DMS 273 treated with DMSO at 0.1 percent for 48 hours (cell line): ENCODE measurements around the gene MMP24.
"Not testable (repeated sequence)": the region's sequence is repeated elsewhere in the genome, so short reads cannot be mapped to it uniquely, and the experiment has no call there.

ENCODE experiments used
- DNase-seq: peaks from one replicate; lab custom pipeline; 2025; lab: John Stamatoyannopoulos, UW

MMP24 gene

DNA sequence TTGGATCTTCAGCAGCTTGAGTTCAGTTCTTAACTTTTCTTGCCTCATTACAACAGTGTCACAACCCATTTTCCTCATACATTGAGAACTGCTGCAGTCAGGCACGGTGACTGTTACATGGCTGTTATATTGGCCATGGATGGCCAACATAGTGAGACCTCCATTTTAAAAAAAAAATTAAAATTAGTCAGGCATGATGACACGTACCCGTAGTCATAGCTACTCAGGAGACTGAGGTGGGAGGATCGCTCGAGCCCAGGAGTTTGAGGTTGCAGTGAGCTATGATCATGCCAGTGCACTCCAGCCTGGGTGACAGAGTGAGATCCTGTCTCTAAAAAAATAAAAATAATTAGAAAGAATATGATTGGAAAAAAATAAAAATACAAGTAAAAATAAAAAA, 9.9 kb upstream of the MMP24 start:
- DNase-seq = no peak

GRCh38 chr20:35223941-35224340, 2.5 kb upstream of the MMP24 start:
- no peak for DNase-seq

- DNase-seq = no peak
Measured at GRCh38 chr20:35224536-35224935, 2.0 kb upstream of the MMP24 start.

GRCh38 chr20:35225319-35226125, 968 bp upstream of the MMP24 start:
- DNase-seq = no peak

DNA sequence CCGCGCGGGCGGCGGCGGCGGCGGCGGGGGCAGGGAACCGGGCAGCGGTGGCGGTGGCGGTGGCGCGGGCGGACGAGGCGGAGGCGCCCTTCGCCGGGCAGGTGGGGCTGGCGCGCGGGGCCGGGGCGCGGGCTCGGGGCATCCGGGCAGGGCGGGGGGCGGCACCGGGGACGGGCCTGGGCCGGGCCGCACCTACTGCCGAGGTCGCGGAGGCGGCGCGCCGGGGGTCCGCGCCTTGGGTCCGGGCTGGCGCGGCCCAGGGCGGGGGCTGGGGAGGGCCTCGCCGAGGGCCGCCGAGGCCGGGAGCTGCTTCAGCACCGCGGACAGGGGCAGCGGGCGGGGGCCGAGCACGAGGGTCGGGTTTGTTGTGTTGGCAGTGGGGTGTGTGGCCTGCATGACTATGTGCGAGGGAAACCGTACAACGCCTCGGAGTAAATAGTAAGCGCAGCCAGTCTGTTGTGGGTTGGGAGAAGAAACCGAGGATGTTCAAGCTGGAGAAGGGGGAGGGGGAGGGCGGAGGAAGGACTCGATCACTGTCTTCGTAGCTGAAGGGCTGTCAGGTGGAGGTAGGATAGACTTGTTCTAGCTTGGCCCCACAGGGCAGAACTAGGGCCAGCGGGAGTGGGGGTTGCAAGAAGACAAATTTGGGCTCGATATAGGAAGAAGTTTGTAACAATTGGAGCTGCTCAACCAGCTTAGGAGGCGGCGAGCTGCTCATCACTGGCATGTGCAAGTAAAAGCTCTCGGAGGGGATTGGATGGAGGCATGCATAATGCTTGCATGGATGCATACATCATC, 593 bp downstream of the MMP24 start:
- DNase-seq = no peak

DNA sequence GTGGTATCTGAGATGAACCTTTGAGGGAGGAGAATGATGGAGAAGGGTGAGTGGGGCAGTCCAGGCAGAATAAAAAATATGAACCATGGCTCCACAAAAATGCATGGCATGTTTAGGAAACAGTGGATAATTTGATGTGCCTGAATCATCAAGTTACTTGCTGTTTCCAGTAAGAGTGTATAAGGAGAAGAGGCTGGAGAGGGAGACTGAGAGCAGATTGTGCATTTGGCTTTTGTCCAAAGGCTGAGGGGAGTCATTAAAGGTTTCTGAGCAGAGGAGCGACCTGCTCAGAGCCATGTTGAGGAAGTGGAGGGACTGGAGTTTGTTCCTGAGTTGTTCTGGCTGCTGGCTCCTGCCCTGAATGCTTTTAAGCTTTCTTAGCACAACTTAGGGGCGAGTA, 6.1 kb downstream of the MMP24 start:
- DNase-seq = peak; percentile 64

- DNase-seq = no peak
Measured at GRCh38 chr20:35235881-35236280, 9.4 kb downstream of the MMP24 start.

- no peak for DNase-seq
Measured at GRCh38 chr20:35237486-35237885, 11.0 kb downstream of the MMP24 start.

DNA sequence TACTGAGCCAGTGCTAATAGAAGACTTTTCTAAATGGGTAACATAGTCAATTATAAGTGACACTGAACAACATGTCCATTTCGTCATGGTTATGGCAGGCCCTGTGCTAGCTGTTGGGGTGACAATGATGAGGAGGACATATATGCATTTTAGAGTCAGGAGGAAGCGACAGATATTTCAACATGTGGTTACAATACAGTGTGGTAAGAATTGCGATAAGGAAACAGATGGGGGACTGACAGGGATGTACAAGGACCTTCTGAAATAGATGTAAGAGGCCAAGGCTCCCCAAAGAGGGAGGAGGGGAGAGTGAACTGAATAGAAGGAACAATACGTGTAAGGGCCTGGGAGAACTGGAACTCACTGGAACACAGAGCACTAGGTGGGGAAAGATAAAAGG, 11.7 kb downstream of the MMP24 start:
- no peak for DNase-seq

DNA sequence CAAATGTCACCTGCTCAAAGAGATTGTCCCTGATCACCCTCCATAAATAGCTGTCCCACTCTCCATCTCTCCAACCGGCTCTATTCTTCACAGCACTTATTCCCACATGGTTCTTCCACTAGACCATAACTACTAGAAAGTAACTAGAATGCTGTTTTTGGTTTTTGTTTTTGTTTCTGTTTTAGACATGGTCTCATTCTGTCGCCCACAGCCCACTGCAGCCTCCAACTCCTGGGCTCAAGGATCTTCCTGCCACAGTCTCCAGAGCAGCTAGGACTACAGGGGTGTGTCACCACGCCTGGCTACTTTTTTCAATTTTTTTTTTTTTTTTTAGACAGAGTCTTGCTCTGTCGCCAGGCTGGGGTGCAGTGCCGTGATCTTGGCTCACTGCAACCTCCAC, 12.2 kb downstream of the MMP24 start:
- no peak for DNase-seq

GRCh38 chr20:35240083-35240810, 13.8 kb downstream of the MMP24 start:
- no peak for DNase-seq

DNA sequence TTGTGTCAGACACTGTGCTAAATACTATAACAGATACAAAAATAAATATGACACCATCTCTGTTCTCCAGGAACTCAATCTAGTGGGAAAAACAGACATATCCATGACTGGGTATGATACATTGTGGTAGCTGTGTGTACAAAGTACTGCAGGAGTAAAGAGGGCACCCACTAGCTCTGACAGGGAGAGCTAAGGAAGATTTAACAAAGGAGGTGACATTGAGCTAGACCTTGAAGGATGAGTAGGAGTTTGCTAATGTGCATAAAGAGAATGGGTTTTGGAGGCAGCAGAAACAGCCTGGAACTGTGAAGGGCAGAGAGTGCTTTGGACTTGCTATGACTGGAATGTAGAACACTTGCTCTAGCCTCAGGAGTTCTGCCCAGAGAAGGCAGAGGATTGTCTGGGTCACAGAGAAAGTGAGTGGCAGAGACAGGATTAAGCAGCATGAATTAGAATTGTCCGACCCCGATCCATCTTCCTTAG, 14.4 kb downstream of the MMP24 start:
- no peak for DNase-seq

- no peak for DNase-seq
Measured at GRCh38 chr20:35243317-35243716, 16.8 kb downstream of the MMP24 start.

- DNase-seq = no peak
Measured at GRCh38 chr20:35243986-35244385, 17.5 kb downstream of the MMP24 start.

- no peak for DNase-seq
Measured at GRCh38 chr20:35246723-35247122, 20.2 kb downstream of the MMP24 start.

- DNase-seq = no peak
Measured at GRCh38 chr20:35248641-35249475, 22.4 kb downstream of the MMP24 start.

- no peak for DNase-seq
Measured at GRCh38 chr20:35251613-35251940, 25.1 kb downstream of the MMP24 start.

DNA sequence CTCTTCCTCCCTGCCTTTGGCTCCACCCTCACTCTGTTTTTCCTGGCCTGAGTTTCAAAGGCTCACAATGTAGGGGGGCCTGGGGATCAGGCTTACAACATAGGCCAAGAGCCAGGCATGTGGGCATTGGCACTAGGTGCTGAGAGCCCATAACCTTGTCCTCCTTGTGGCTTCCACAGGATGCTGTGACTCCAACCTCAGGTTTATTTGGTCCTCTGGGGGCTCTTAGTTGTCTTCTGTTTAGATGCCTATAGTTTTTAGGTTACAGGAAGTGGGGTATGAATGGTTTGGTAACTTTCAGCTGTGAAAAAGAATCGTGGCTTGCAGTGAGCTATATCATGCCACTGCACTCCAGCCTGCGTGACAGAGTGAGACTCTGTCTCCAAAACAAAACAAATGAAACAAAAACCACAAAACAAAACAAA, 25.6 kb downstream of the MMP24 start:
- no peak for DNase-seq

- DNase-seq = not testable (repeated sequence)
Measured at GRCh38 chr20:35252598-35252997, 26.1 kb downstream of the MMP24 start.

DNA sequence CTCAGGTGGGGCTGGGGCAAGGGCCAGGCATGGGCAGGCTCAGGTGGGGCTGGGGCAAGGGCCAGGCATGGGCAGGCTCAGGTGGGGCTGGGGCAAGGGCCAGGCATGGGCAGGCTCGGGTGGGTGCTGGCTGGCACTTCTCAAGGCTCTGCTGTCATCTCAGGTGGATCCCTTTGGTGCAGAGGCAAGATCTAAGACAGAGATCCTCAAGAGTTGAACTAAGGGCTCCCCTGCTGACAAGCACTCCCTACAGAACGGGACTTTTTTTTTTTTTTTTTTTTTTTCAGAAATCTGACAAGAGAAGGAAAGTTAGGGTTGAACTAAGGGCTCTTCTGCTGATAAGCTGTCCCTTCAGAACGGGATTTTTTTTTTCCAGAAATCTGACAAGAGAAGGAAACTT, 26.5 kb downstream of the MMP24 start:
- no peak for DNase-seq

- no peak for DNase-seq
Measured at GRCh38 chr20:35254448-35254999, 28.0 kb downstream of the MMP24 start.
